Endothelial cell of umbilical vein (primary cell): ENCODE data around the gene DMD. TPM values are rescaled to one million over a fixed set of nuclear protein-coding genes. Genes with fewer than 3 reads are reported as not detected.

Experiments
- BruUV-seq: library from RNA; stranded (reverse); fragments of 400-500 nt; replicated peaks from 2 replicates; lab custom pipeline; 2021; lab: Mats Ljungman, UMichigan
- CTCF ChIA-PET: fragments of 300-600, 350-600 bp; sonication (Branson Sonifier 250); formaldehyde crosslinking; loops from one replicate; lab custom pipeline; 2021; ENCODE audit warnings: antibody characterized with exemption, inconsistent platforms; lab: Charles Lee
- POLR2A ChIA-PET: fragments of 300-600, 350-600 bp; sonication (Branson Sonifier 250); formaldehyde crosslinking; loops from one replicate; lab custom pipeline; 2021; ENCODE audit warnings: antibody characterized with exemption, inconsistent platforms; lab: Charles Lee
- DNase-seq: peaks from one replicate; pipeline ENCODE4 v3.0.0-alpha.2; 2011; ENCODE audit warnings: low read depth, low spot score
- FAIRE-seq: peaks from 2 replicates; lab custom pipeline; 2011; peaks lifted over from hg19 to GRCh38; lab: Jason Lieb, UNC
- H2AFZ ChIP-seq: 2 replicates; pipeline ENCODE4 v1.6.0; 2012; ENCODE audit warnings: low read depth, low read length, control low read depth, inconsistent platforms
- H3K27ac ChIP-seq: 2 replicates; pipeline ENCODE4 v1.5.1; 2011; ENCODE audit warnings: low read depth, mild to moderate bottlenecking, control low read depth, low read length, moderate library complexity; ENCODE audit not compliant: insufficient read depth
- H3K27me3 ChIP-seq, 2 experiments: 2 replicates each; pipeline versions ENCODE4 v1.6.0 to v1.6.1; 2011; ENCODE audit warnings: low read length in 2 of 2, mixed read lengths in 1 of 2; ENCODE audit not compliant: control insufficient read depth in 2 of 2, insufficient read depth in 2 of 2
- H3K36me3 ChIP-seq, 2 experiments: 2 replicates in 1 of 2; 3 replicates in 1 of 2; pipeline ENCODE4 v1.5.1; 2011; ENCODE audit warnings: low read length in 2 of 2, mild to moderate bottlenecking in 1 of 2, moderate library complexity in 1 of 2; ENCODE audit not compliant: control insufficient read depth in 2 of 2, insufficient read depth in 2 of 2; ENCODE audit errors: extremely low read depth in 1 of 2
- H3K4me1 ChIP-seq: 3 replicates; pipeline ENCODE4 v1.5.1; 2011; ENCODE audit warnings: mild to moderate bottlenecking, low read length; ENCODE audit not compliant: control insufficient read depth, insufficient read depth; ENCODE audit errors: extremely low read depth
- H3K4me2 ChIP-seq: 2 replicates; pipeline ENCODE4 v1.6.1; 2011; ENCODE audit warnings: low read length, control low read depth, mixed read lengths; ENCODE audit not compliant: insufficient read depth
- H3K4me3 ChIP-seq, 3 experiments: fragments of 200-600 bp in 1 of 3; sonication (generic), shearing (Covaris generic) in 1 of 3; replicated peaks in 1 of 3; 2 replicates each; pipeline ENCODE4 v1.5.1; 2011 to 2016; ENCODE audit warnings: control low read depth in 3 of 3, low read length in 3 of 3, mild to moderate bottlenecking in 2 of 3, inconsistent platforms in 1 of 3, low read depth in 1 of 3, moderate library complexity in 1 of 3; ENCODE audit not compliant: insufficient read depth in 1 of 3
- H3K79me2 ChIP-seq: 2 replicates; pipeline ENCODE4 v1.6.0; 2012; ENCODE audit warnings: low read length, inconsistent platforms; ENCODE audit not compliant: control insufficient read depth, insufficient read depth
- H3K9ac ChIP-seq: replicated peaks from 2 replicates; pipeline ENCODE3; 2011; ENCODE audit warnings: low read length, control low read depth; ENCODE audit not compliant: insufficient read depth; ENCODE audit errors: extremely low read depth
- H3K9me1 ChIP-seq: replicated peaks from 3 replicates; pipeline ENCODE4 v1.6.0; 2011; ENCODE audit warnings: mild to moderate bottlenecking, low read length; ENCODE audit not compliant: control insufficient read depth, insufficient read depth; ENCODE audit errors: extremely low read depth
- H3K9me3 ChIP-seq: replicated peaks from 2 replicates; pipeline ENCODE4 v1.5.1; 2012; ENCODE audit warnings: low read length, inconsistent platforms; ENCODE audit not compliant: control insufficient read depth, insufficient read depth
- H4K20me1 ChIP-seq: replicated peaks from 2 replicates; pipeline ENCODE3; 2011; ENCODE audit warnings: mild to moderate bottlenecking, low read length; ENCODE audit not compliant: control insufficient read depth, insufficient read depth; ENCODE audit errors: extremely low read depth
- EZH2 ChIP-seq: IDR thresholded peaks from 2 replicates; pipeline ENCODE4 v1.6.1; 2012; ENCODE audit warnings: borderline replicate concordance, low read depth, mild to moderate bottlenecking, moderate library complexity, low read length, inconsistent platforms; ENCODE audit not compliant: severe bottlenecking
- FOS ChIP-seq: IDR thresholded peaks from 2 replicates; pipeline ENCODE4 v1.6.1; 2011; ENCODE audit warnings: mild to moderate bottlenecking, low read length, moderate library complexity, borderline replicate concordance; ENCODE audit not compliant: insufficient read depth
- GATA2 ChIP-seq: IDR thresholded peaks from 2 replicates; pipeline ENCODE4 v1.7.0; 2011; ENCODE audit warnings: low read depth, mild to moderate bottlenecking, moderate library complexity, mixed read lengths, low read length; ENCODE audit not compliant: insufficient read length, insufficient read depth
- JUN ChIP-seq: IDR thresholded peaks from 2 replicates; pipeline ENCODE4 v1.6.1; 2011; ENCODE audit warnings: borderline replicate concordance, low read depth; ENCODE audit not compliant: insufficient read length, insufficient read depth
- MYC ChIP-seq: IDR thresholded peaks from one replicate; pipeline ENCODE4 v1.6.1; 2011; ENCODE audit warnings: mild to moderate bottlenecking, low read depth, low read length
- POLR2A ChIP-seq: IDR thresholded peaks from 2 replicates; pipeline ENCODE4 v1.6.1; 2012; ENCODE audit warnings: low read depth, mild to moderate bottlenecking, control low read depth, low read length
- POLR2AphosphoS5 ChIP-seq: IDR thresholded peaks from 2 replicates; pipeline ENCODE4 v1.6.1; 2012; ENCODE audit warnings: low read depth, mild to moderate bottlenecking, control low read depth, low read length, moderate library complexity; ENCODE audit not compliant: insufficient read depth
- dilution Hi-C: fragments of 300-500 bp; cut with MboI; formaldehyde crosslinking; loops from one replicate; pipeline ENCODE4 v1.15.0; 2019; ENCODE audit warnings: low sequenced_read_pairs; ENCODE audit not compliant: extremely low pct_ligation_motif_present
- intact Hi-C: fragments of 100-400 bp; cut with micrococcal nuclease; formaldehyde crosslinking; loops from one replicate; pipeline ENCODE4 v1.10.0; 2022
- polyA plus RNA-seq, 4 experiments: library from polyadenylated mRNA; depleted of rRNA in 3 of 4; stranded (reverse) in 3 of 4; unstranded in 1 of 4; fragments of >200 nt; gene quantifications; 2 replicates each; pipeline versions ENCODE4 v1.2.1 to v1.2.3, GENCODE V29; 2011 to 2012; ENCODE audit warnings: missing spikeins in 1 of 4
- total RNA-seq: library from RNA; stranded (reverse); gene quantifications from 2 replicates; pipeline ENCODE4 v1.2.3, GENCODE V29; 2021
- TF ChIP-seq, protein P1 (sequence below), 2 donors: IDR thresholded peaks; 1 replicate in 1 of 2; 2 replicates in 1 of 2; pipeline ENCODE4 v1.5.1; 2011; ENCODE audit warnings: low read length in 2 of 2, mild to moderate bottlenecking in 2 of 2, moderate library complexity in 2 of 2, control low read depth in 1 of 2, inconsistent platforms in 1 of 2, low read depth in 1 of 2; ENCODE audit not compliant: insufficient read depth in 1 of 2; ENCODE audit errors: extremely low read depth in 1 of 2
- TF ChIP-seq, protein P2 (sequence below): IDR thresholded peaks from 2 replicates; pipeline ENCODE4 v1.6.1; 2011; ENCODE audit not compliant: insufficient read depth, insufficient read length

DMD gene
- total and polyA plus RNA-seq, 2 donors (not counting 3 experiments of a cell fraction or from before 2014, with no cell fraction given) = 7.3 to 9.0 TPM

DNA sequence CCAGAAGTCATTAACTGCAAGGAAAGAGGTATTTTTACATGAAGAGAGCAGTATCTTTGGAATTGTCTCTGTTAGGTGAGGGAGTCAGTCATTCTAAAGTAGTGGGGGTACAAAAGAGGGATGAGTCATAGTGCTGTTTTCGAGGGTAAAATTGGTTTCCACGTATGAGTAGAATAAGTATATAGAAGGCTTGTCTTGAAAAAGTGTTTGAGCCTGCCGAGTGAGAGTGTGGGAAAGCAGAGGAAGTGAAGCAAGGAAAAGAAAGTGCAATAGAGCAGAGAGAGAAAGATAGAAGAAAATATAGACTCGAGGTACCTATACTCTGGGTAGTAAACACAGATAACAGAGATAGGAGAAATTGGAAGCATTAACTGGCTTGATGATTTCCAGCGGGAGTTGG lies 696.4 kb downstream of the DMD start:
- intact Hi-C loops = no loop called here
- Histone ChIP-seq H3K79me2 (no peaks in the 10 kb centered on the region), H3K36me3 (no peaks in the 10 kb centered on the region), H3K9me3 (no peaks in the 10 kb centered on the region), H3K4me1 (no peaks in the 10 kb centered on the region), H3K27me3 (no peaks in the 10 kb centered on the region), H3K27ac (no peak overlapping the region), H3K9ac (no peak overlapping the region), H3K4me3 (no peak overlapping the region), H2AFZ (no peak overlapping the region), H3K4me2 (no peak overlapping the region), H4K20me1 (no peaks in the 10 kb centered on the region), H3K9me1 (no peaks in the 10 kb centered on the region)
- DNase-seq (no peak), FAIRE-seq (no peak)
- POLR2A ChIA-PET = no interaction called here
- CTCF ChIA-PET = no interaction called here
- no TSS peak for BruUV-seq
- TF ChIP-seq POLR2A (no peak), GATA2 (no peak), EZH2 (no peak), POLR2AphosphoS5 (no peak), JUN (no peak), FOS (no peak)
- dilution Hi-C loops = no loop called here

DNA sequence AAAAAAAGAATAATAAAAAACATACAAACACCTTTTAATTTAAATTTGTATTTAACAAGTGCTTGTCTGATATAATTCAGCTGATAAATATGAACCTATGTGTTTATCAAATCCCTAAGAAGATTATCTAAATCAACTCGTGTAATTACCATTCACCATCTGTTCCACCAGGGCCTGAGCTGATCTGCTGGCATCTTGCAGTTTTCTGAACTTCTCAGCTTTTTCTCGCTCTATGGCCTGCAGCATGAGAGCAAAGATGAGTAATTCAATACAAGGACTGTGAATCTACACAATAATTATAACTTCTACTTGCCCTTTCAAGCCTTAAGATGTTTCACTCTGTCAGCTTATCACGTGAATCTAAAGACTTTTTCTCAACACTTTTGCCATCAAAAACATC lies 709.7 kb downstream of the DMD start:
- Histone ChIP-seq H3K27ac (no peak overlapping the region), H3K79me2 (no peaks in the 10 kb centered on the region), H3K4me1 (no peaks in the 10 kb centered on the region), H3K4me2 (no peak overlapping the region), H3K9me3 (no peaks in the 10 kb centered on the region), H4K20me1 (no peaks in the 10 kb centered on the region), H3K4me3 (no peak overlapping the region), H3K36me3 (no peaks in the 10 kb centered on the region), H3K9me1 (no peaks in the 10 kb centered on the region), H3K9ac (no peak overlapping the region), H3K27me3 (no peaks in the 10 kb centered on the region), H2AFZ (no peak overlapping the region)
- BruUV-seq = no TSS peak
- DNase-seq (no peak), FAIRE-seq (no peak)
- ChIA-PET POLR2A (no interaction called here), CTCF (no interaction called here)
- TF ChIP-seq POLR2A (no peak), JUN (no peak), EZH2 (no peak), FOS (no peak), GATA2 (no peak), POLR2AphosphoS5 (no peak), MYC (no peak)
- TF ChIP-seq, protein P1, sequence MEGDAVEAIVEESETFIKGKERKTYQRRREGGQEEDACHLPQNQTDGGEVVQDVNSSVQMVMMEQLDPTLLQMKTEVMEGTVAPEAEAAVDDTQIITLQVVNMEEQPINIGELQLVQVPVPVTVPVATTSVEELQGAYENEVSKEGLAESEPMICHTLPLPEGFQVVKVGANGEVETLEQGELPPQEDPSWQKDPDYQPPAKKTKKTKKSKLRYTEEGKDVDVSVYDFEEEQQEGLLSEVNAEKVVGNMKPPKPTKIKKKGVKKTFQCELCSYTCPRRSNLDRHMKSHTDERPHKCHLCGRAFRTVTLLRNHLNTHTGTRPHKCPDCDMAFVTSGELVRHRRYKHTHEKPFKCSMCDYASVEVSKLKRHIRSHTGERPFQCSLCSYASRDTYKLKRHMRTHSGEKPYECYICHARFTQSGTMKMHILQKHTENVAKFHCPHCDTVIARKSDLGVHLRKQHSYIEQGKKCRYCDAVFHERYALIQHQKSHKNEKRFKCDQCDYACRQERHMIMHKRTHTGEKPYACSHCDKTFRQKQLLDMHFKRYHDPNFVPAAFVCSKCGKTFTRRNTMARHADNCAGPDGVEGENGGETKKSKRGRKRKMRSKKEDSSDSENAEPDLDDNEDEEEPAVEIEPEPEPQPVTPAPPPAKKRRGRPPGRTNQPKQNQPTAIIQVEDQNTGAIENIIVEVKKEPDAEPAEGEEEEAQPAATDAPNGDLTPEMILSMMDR (IDR thresholded peaks at IDR 0.05; ENCODE audit: extremely low read depth in 1 of 2, insufficient read depth in 1 of 2, low read depth in 1 of 2, low read length in 2 of 2) = no peak
- TF ChIP-seq, protein P2, sequence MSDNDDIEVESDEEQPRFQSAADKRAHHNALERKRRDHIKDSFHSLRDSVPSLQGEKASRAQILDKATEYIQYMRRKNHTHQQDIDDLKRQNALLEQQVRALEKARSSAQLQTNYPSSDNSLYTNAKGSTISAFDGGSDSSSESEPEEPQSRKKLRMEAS = no peak
- dilution Hi-C loops (no loop called here), intact Hi-C loops (no loop called here)
